ENCODE data around the gene EPB41L4A. TPM values are rescaled to one million over a fixed set of nuclear protein-coding genes. Genes with fewer than 3 reads are reported as not detected.
"Not testable (repeated sequence)": the region's sequence is repeated elsewhere in the genome, so short reads cannot be mapped to it uniquely, and the experiment has no call there.

Gene EPB41L4A
- total RNA-seq, 1 donor from 2014 or later: 27.2 TPM

- no peaks in the 10 kb centered on the region for H3K9me3 Mint-ChIP-seq
- no peak overlapping the region for H3K27ac Mint-ChIP-seq
- no peak for DNase-seq (ENCODE audit: extremely low spot score, unreplicated experiment)
- H3K4me3 Mint-ChIP-seq: no peak overlapping the region
- no peaks in the 10 kb centered on the region for H3K27me3 Mint-ChIP-seq
- no peaks in the 10 kb centered on the region for H3K36me3 Mint-ChIP-seq
- no peak for TF ChIP-seq CTCF (conservative IDR thresholded peaks at IDR 0.05)
- peaks cover 3% of the 10 kb centered on the region for H3K4me1 Mint-ChIP-seq (ENCODE audit: unreplicated experiment)
Observed at GRCh38 chr5:112371067-112371466, 48.0 kb downstream of the EPB41L4A start.

GRCh38 chr5:112367400-112367799, 51.7 kb downstream of the EPB41L4A start:
- no peaks in the 10 kb centered on the region for H3K9me3 Mint-ChIP-seq
- H3K36me3 Mint-ChIP-seq: no peaks in the 10 kb centered on the region
- no peak overlapping the region for H3K27ac Mint-ChIP-seq
- no peak for DNase-seq (ENCODE audit: extremely low spot score, unreplicated experiment)
- TF ChIP-seq CTCF (conservative IDR thresholded peaks at IDR 0.05): no peak
- peaks cover 11% of the 10 kb centered on the region for H3K4me1 Mint-ChIP-seq (ENCODE audit: unreplicated experiment)
- H3K4me3 Mint-ChIP-seq: no peak overlapping the region
- no peaks in the 10 kb centered on the region for H3K27me3 Mint-ChIP-seq

- no peak overlapping the region for H3K4me3 Mint-ChIP-seq
- no peaks in the 10 kb centered on the region for H3K36me3 Mint-ChIP-seq
- no peak for DNase-seq (ENCODE audit: extremely low spot score, unreplicated experiment)
- H3K27me3 Mint-ChIP-seq: no peaks in the 10 kb centered on the region
- H3K27ac Mint-ChIP-seq: no peak overlapping the region
- TF ChIP-seq CTCF (conservative IDR thresholded peaks at IDR 0.05): peak; percentile 60
- H3K4me1 Mint-ChIP-seq (ENCODE audit: unreplicated experiment): peaks cover 11% of the 10 kb centered on the region
- no peaks in the 10 kb centered on the region for H3K9me3 Mint-ChIP-seq
Observed at GRCh38 chr5:112366987-112367386, 52.1 kb downstream of the EPB41L4A start.

- not testable (repeated sequence) for H3K27me3 Mint-ChIP-seq; H3K9me3 Mint-ChIP-seq; H3K27ac Mint-ChIP-seq; DNase-seq (ENCODE audit: extremely low spot score, unreplicated experiment); H3K36me3 Mint-ChIP-seq; H3K4me3 Mint-ChIP-seq
- H3K4me1 Mint-ChIP-seq (ENCODE audit: unreplicated experiment): peaks cover 10% of the 10 kb centered on the region
Observed at GRCh38 chr5:112360740-112361139, 58.3 kb downstream of the EPB41L4A start.

GRCh38 chr5:112356178-112356956, 62.7 kb downstream of the EPB41L4A start:
- H3K4me3 Mint-ChIP-seq: no peak overlapping the region
- H3K27me3 Mint-ChIP-seq: no peaks in the 10 kb centered on the region
- no peak overlapping the region for H3K27ac Mint-ChIP-seq
- DNase-seq (ENCODE audit: extremely low spot score, unreplicated experiment): no peak
- no peak for TF ChIP-seq CTCF (conservative IDR thresholded peaks at IDR 0.05)
- no peaks in the 10 kb centered on the region for H3K9me3 Mint-ChIP-seq
- peaks cover 9% of the 10 kb centered on the region for H3K4me1 Mint-ChIP-seq (ENCODE audit: unreplicated experiment)
- peaks cover 3% of the 10 kb centered on the region for H3K36me3 Mint-ChIP-seq

- no peak for TF ChIP-seq CTCF (conservative IDR thresholded peaks at IDR 0.05)
- Mint-ChIP-seq H3K27me3 (no peaks in the 10 kb centered on the region), H3K27ac (no peak overlapping the region), H3K36me3 (peaks cover 3% of the 10 kb centered on the region), H3K9me3 (no peaks in the 10 kb centered on the region), H3K4me1 (ENCODE audit: unreplicated experiment) (peaks cover 9% of the 10 kb centered on the region), H3K4me3 (no peak overlapping the region)
- no peak for DNase-seq (ENCODE audit: extremely low spot score, unreplicated experiment)
Observed at GRCh38 chr5:112355058-112355685, 63.9 kb downstream of the EPB41L4A start.

Data from type B pancreatic cell (in vitro differentiated cells).